ENCODE results near the gene ZBTB7B.

GRCh38 chr1:154959426-154959780 lies 43.2 kb upstream of the ZBTB7B start:
- TF ChIP-seq EZH2 (IDR thresholded peaks at IDR 0.05; ENCODE audit: insufficient read depth, poor library complexity, severe bottlenecking) (no peak), EZH2phosphoT487 (IDR thresholded peaks at IDR 0.05; ENCODE audit: insufficient read depth, low read depth) (no peak)

Measured in GM23248 (cell line).